Ishikawa (cell line): ENCODE results near the gene RCOR3.

Experiments used
- CEBPB ChIP-seq: IDR thresholded peaks from 2 replicates; pipeline ENCODE4 v1.6.1; 2012
- EGR1 ChIP-seq: IDR thresholded peaks from 2 replicates; pipeline ENCODE4 v1.6.1; 2012
- EP300 ChIP-seq: IDR thresholded peaks from 2 replicates; pipeline ENCODE4 v1.6.1; 2012; ENCODE audit warnings: borderline replicate concordance
- FOXM1 ChIP-seq: IDR thresholded peaks from 2 replicates; pipeline ENCODE4 v1.6.1; 2012; ENCODE audit warnings: low read depth, borderline replicate concordance
- NFIC ChIP-seq: IDR thresholded peaks from 2 replicates; pipeline ENCODE4 v1.6.1; 2012
- RAD21 ChIP-seq: IDR thresholded peaks from 2 replicates; pipeline ENCODE4 v1.6.1; 2012; ENCODE audit warnings: low read depth
- REST ChIP-seq: IDR thresholded peaks from 2 replicates; pipeline ENCODE4 v1.6.1; 2012; ENCODE audit warnings: low read depth, mild to moderate bottlenecking
- TAF1 ChIP-seq: IDR thresholded peaks from 2 replicates; pipeline ENCODE4 v1.6.1; 2012; ENCODE audit warnings: low read depth, mild to moderate bottlenecking
- TEAD4 ChIP-seq: IDR thresholded peaks from 2 replicates; pipeline ENCODE4 v1.6.1; 2012
- YY1 ChIP-seq: IDR thresholded peaks from 2 replicates; pipeline ENCODE4 v1.6.1; 2012; ENCODE audit warnings: low read depth

- TF ChIP-seq EP300: no peak
- no peak for TF ChIP-seq YY1
- TF ChIP-seq NFIC: no peak
- no peak for TF ChIP-seq REST
- TF ChIP-seq TEAD4: no peak
- TF ChIP-seq EGR1: no peak
- no peak for TF ChIP-seq RAD21
- no peak for TF ChIP-seq FOXM1
- TF ChIP-seq CEBPB: no peak
- no peak for TF ChIP-seq TAF1
Measured at GRCh38 chr1:211292411-211292810, 33.2 kb downstream of the RCOR3 start.
